ENCODE results near the gene SSBP4. TPM values are rescaled to one million over a fixed set of nuclear protein-coding genes. Genes with fewer than 3 reads are reported as not detected.

Gene SSBP4
- total RNA-seq, 4 donors from 2014 or later = 23.7 to 48.1 (median 26.1) TPM

GRCh38 chr19:18439910-18440237 lies 20.7 kb downstream of the SSBP4 start:
- H3K4me1 ChIP-seq = peaks cover 20 to 52% (median 34%) of the 10 kb centered on the region in 3 donors
- H3K4me3 ChIP-seq = no peak overlapping the region
- H3K9me3 ChIP-seq = no peaks in the 10 kb centered on the region
- peaks cover 0 to 16% (median 0%) of the 10 kb centered on the region in 4 donors for H3K27me3 ChIP-seq
- intact Hi-C loops (cut with DNase I) = no loop called here
- WGBS, 2 donors = 47 to 78% methylated on average over 5 to 8 of the region's 9 CpGs
- peaks cover 7 to 31% (median 16%) of the 10 kb centered on the region in 3 donors for H3K36me3 ChIP-seq
- TF ChIP-seq, protein P1, sequence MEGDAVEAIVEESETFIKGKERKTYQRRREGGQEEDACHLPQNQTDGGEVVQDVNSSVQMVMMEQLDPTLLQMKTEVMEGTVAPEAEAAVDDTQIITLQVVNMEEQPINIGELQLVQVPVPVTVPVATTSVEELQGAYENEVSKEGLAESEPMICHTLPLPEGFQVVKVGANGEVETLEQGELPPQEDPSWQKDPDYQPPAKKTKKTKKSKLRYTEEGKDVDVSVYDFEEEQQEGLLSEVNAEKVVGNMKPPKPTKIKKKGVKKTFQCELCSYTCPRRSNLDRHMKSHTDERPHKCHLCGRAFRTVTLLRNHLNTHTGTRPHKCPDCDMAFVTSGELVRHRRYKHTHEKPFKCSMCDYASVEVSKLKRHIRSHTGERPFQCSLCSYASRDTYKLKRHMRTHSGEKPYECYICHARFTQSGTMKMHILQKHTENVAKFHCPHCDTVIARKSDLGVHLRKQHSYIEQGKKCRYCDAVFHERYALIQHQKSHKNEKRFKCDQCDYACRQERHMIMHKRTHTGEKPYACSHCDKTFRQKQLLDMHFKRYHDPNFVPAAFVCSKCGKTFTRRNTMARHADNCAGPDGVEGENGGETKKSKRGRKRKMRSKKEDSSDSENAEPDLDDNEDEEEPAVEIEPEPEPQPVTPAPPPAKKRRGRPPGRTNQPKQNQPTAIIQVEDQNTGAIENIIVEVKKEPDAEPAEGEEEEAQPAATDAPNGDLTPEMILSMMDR (IDR thresholded peaks at IDR 0.05) = no peak
- TF ChIP-seq POLR2A (IDR thresholded peaks at IDR 0.05) = no peak
- no peak for DNase-seq
- peak overlapping the region in 1 of 4 donors; percentile 6 for H3K27ac ChIP-seq

DNA sequence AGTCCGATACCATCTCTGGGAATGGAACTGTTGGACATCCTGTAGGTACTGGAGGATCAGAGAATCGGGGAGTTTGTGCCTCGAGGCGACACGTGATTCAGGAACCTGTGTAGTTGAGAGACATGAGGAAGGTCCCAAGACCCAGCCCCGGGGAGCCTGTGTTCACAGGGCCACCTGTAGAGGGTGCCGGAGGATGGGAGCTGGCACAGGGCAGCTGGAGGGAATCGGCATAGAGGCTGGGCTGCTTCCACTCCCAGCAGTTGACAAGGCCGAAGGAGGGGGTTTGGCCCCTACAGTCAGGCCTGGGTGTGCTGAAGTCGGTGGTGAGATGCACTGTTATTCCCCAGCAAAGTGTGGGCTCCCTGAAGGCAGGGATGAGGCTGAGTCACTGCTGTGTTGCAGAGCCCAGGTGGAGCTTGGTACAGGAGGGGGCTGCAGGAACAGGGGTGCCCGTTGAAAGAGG lies 21.2 kb downstream of the SSBP4 start:
- H3K4me3 ChIP-seq = no peak overlapping the region
- H3K27ac ChIP-seq = peak overlapping the region in 1 of 4 donors; percentile 34
- intact Hi-C loops (cut with DNase I) = no loop called here
- DNase-seq = no peak
- H3K36me3 ChIP-seq = peaks cover 10 to 31% (median 21%) of the 10 kb centered on the region in 3 donors
- peaks cover 20 to 46% (median 34%) of the 10 kb centered on the region in 3 donors for H3K4me1 ChIP-seq
- 41 to 55% methylated on average over 8 to 9 of the region's 11 CpGs for WGBS, 2 donors
- TF ChIP-seq POLR2A (IDR thresholded peaks at IDR 0.05) = no peak
- TF ChIP-seq, protein P1 (IDR thresholded peaks at IDR 0.05) = peak in 3 of 6 experiments; percentile 5 to 24 (median 11)
- no peaks in the 10 kb centered on the region for H3K9me3 ChIP-seq
- peaks cover 0 to 16% (median 0%) of the 10 kb centered on the region in 4 donors for H3K27me3 ChIP-seq

GRCh38 chr19:18440936-18441803 lies 22.0 kb downstream of the SSBP4 start:
- Histone ChIP-seq H3K27ac (no peak overlapping the region), H3K4me1 (peaks cover 20 to 39% (median 34%) of the 10 kb centered on the region in 3 donors), H3K36me3 (peaks cover 17 to 35% (median 28%) of the 10 kb centered on the region in 3 donors), H3K4me3 (no peak overlapping the region), H3K27me3 (peaks cover 0 to 16% (median 0%) of the 10 kb centered on the region in 4 donors), H3K9me3 (no peaks in the 10 kb centered on the region)
- intact Hi-C loops (cut with DNase I) = no loop called here
- WGBS, 2 donors = 75 to 87% methylated on average over 13 of the region's 23 CpGs
- no peak for TF ChIP-seq POLR2A (IDR thresholded peaks at IDR 0.05)
- TF ChIP-seq, protein P1 (IDR thresholded peaks at IDR 0.05) = no peak
- no peak for DNase-seq

- H3K27ac ChIP-seq = no peak overlapping the region
- peaks cover 26 to 45% (median 33%) of the 10 kb centered on the region in 3 donors for H3K36me3 ChIP-seq
- H3K4me3 ChIP-seq = no peak overlapping the region
- 71 to 73% methylated on average over 3 to 5 of the region's 5 CpGs for WGBS, 2 donors
- no peak for TF ChIP-seq POLR2A (IDR thresholded peaks at IDR 0.05)
- TF ChIP-seq, protein P1 (IDR thresholded peaks at IDR 0.05) = no peak
- peaks cover 14 to 30% (median 26%) of the 10 kb centered on the region in 3 donors for H3K4me1 ChIP-seq
- H3K27me3 ChIP-seq = peaks cover 0 to 9% (median 0%) of the 10 kb centered on the region in 4 donors
- DNase-seq = no peak
- H3K9me3 ChIP-seq = no peaks in the 10 kb centered on the region
- intact Hi-C loops (cut with DNase I) = no loop called here
Measured at GRCh38 chr19:18441804-18442788, 22.9 kb downstream of the SSBP4 start.
